ENCODE results near the gene PINK1.

PINK1 gene

GRCh38 chr1:20630729-20631128 is 2.5 kb upstream of the PINK1 start:
- H2AFZ ChIP-seq (ENCODE audit: low read length): no peak overlapping the region
- no peak overlapping the region for H3K27ac ChIP-seq (ENCODE audit: low read depth, low read length, poor library complexity, severe bottlenecking)
- no peaks in the 10 kb centered on the region for H3K9me3 ChIP-seq (ENCODE audit: low read length)
- no peaks in the 10 kb centered on the region; the same call in 1 of the 2 replicates for H3F3A ChIP-seq (ENCODE audit: insufficient read depth, low read length)
- TF ChIP-seq EZH2 (IDR thresholded peaks at IDR 0.05; ENCODE audit: borderline replicate concordance, low read length) (no peak), CTCF (IDR thresholded peaks at IDR 0.05; ENCODE audit: low read length) (no peak)
- no peaks in the 10 kb centered on the region for H3K79me2 ChIP-seq (ENCODE audit: insufficient read depth, low read length)
- no peaks in the 10 kb centered on the region for H3K27me3 ChIP-seq (ENCODE audit: insufficient read depth, low read length)
- H3K4me2 ChIP-seq (ENCODE audit: low read length): no peak overlapping the region
- no peak overlapping the region for H3K9ac ChIP-seq (ENCODE audit: low read length)
- H3K9me2 ChIP-seq (ENCODE audit: low read depth, low read length): no peaks in the 10 kb centered on the region
- no peaks in the 10 kb centered on the region for H3K36me3 ChIP-seq (ENCODE audit: insufficient read depth, low read length)
- H3K4me3 ChIP-seq (ENCODE audit: low read depth, low read length, poor library complexity, severe bottlenecking): no peak overlapping the region
- peaks cover 9% of the 10 kb centered on the region for H3K4me1 ChIP-seq (ENCODE audit: insufficient read depth, low read length, severe bottlenecking)
- no peaks in the 10 kb centered on the region for H4K20me1 ChIP-seq (ENCODE audit: insufficient read depth, low read length)

GRCh38 chr1:20632386-20632785 is 872 bp upstream of the PINK1 start:
- Histone ChIP-seq H3K9ac (ENCODE audit: low read length) (no peak overlapping the region), H4K20me1 (ENCODE audit: insufficient read depth, low read length) (no peaks in the 10 kb centered on the region), H3K36me3 (ENCODE audit: insufficient read depth, low read length) (no peaks in the 10 kb centered on the region), H3K27me3 (ENCODE audit: insufficient read depth, low read length) (no peaks in the 10 kb centered on the region), H2AFZ (ENCODE audit: low read length) (no peak overlapping the region), H3K9me3 (ENCODE audit: low read length) (no peaks in the 10 kb centered on the region), H3F3A (ENCODE audit: insufficient read depth, low read length) (no peaks in the 10 kb centered on the region; the same call in 1 of the 2 replicates), H3K9me2 (ENCODE audit: low read depth, low read length) (no peaks in the 10 kb centered on the region), H3K4me1 (ENCODE audit: insufficient read depth, low read length, severe bottlenecking) (peaks cover 9% of the 10 kb centered on the region), H3K4me2 (ENCODE audit: low read length) (no peak overlapping the region), H3K79me2 (ENCODE audit: insufficient read depth, low read length) (no peaks in the 10 kb centered on the region), H3K27ac (ENCODE audit: low read depth, low read length, poor library complexity, severe bottlenecking) (no peak overlapping the region), H3K4me3 (ENCODE audit: low read depth, low read length, poor library complexity, severe bottlenecking) (no peak overlapping the region)
- TF ChIP-seq CTCF (IDR thresholded peaks at IDR 0.05; ENCODE audit: low read length) (no peak), EZH2 (IDR thresholded peaks at IDR 0.05; ENCODE audit: borderline replicate concordance, low read length) (no peak)

GRCh38 chr1:20634065-20634593 is 871 bp downstream of the PINK1 start:
- H3K9ac ChIP-seq (ENCODE audit: low read length): peak overlapping the region; percentile 75; the same call in 1 of the 2 replicates
- H3K27ac ChIP-seq (ENCODE audit: low read depth, low read length, poor library complexity, severe bottlenecking): no peak overlapping the region
- H3F3A ChIP-seq (ENCODE audit: insufficient read depth, low read length): no peaks in the 10 kb centered on the region; the same call in 1 of the 2 replicates
- peak overlapping the region; percentile 94 for H3K4me3 ChIP-seq (ENCODE audit: low read depth, low read length, poor library complexity, severe bottlenecking)
- no peaks in the 10 kb centered on the region for H3K9me2 ChIP-seq (ENCODE audit: low read depth, low read length)
- TF ChIP-seq CTCF (IDR thresholded peaks at IDR 0.05; ENCODE audit: low read length) (no peak), EZH2 (IDR thresholded peaks at IDR 0.05; ENCODE audit: borderline replicate concordance, low read length) (no peak)
- H3K4me2 ChIP-seq (ENCODE audit: low read length): peak overlapping the region; percentile 95
- H4K20me1 ChIP-seq (ENCODE audit: insufficient read depth, low read length): no peaks in the 10 kb centered on the region
- no peaks in the 10 kb centered on the region for H3K9me3 ChIP-seq (ENCODE audit: low read length)
- no peaks in the 10 kb centered on the region for H3K27me3 ChIP-seq (ENCODE audit: insufficient read depth, low read length)
- no peaks in the 10 kb centered on the region for H3K36me3 ChIP-seq (ENCODE audit: insufficient read depth, low read length)
- H3K79me2 ChIP-seq (ENCODE audit: insufficient read depth, low read length): no peaks in the 10 kb centered on the region
- H2AFZ ChIP-seq (ENCODE audit: low read length): peak overlapping the region; percentile 60; the same call in 1 of the 2 replicates
- H3K4me1 ChIP-seq (ENCODE audit: insufficient read depth, low read length, severe bottlenecking): peaks cover 9% of the 10 kb centered on the region

Measured in OCI-LY1 (cell line).